ENCODE data around the gene SDHAF4. TPM values are rescaled to one million over a fixed set of nuclear protein-coding genes. Genes with fewer than 3 reads are reported as not detected.
A peak's percentile ranks its signal among the peaks of the same experiment; 100 is the strongest.
"Not testable (repeated sequence)": the region's sequence is repeated elsewhere in the genome, so short reads cannot be mapped to it uniquely, and the experiment has no call there.

The SDHAF4 gene
- total RNA-seq, 2 experiments from 2014 or later, result 13.3 to 13.9 TPM

- peak; percentile 11 for DNase-seq
- H3K27me3 Mint-ChIP-seq, result no peaks in the 10 kb centered on the region
- H3K4me1 Mint-ChIP-seq (ENCODE audit: low read depth), result no peaks in the 10 kb centered on the region
- ChIA-PET POLR2A (interaction anchor here (0.6 kb wide), 1 partner anchor 41 kb away, joined by 4 read pairs; no protein-coding TSS in a partner anchor), CTCF (no interaction called here)
- peaks cover 2% of the 10 kb centered on the region for H3K9me3 Mint-ChIP-seq
- intact Hi-C loops (cut with micrococcal nuclease), result no loop called here
- no peak overlapping the region for H3K4me3 Mint-ChIP-seq
- peaks cover 2% of the 10 kb centered on the region for H3K36me3 Mint-ChIP-seq
- no peak overlapping the region for H3K27ac Mint-ChIP-seq
These were observed 32.5 kb downstream of the SDHAF4 start for GRCh38 chr6:70599187-70599586.

GRCh38 chr6:70601014-70601413 is 34.3 kb downstream of the SDHAF4 start:
- Mint-ChIP-seq H3K27ac (no peak overlapping the region), H3K9me3 (peaks cover 7% of the 10 kb centered on the region), H3K27me3 (no peaks in the 10 kb centered on the region), H3K4me3 (no peak overlapping the region), H3K4me1 (ENCODE audit: low read depth) (no peaks in the 10 kb centered on the region), H3K36me3 (peaks cover 6% of the 10 kb centered on the region)
- no peak for DNase-seq
- intact Hi-C loops (cut with micrococcal nuclease), result no loop called here
- POLR2A ChIA-PET, result no interaction called here
- CTCF ChIA-PET, result no interaction called here

GRCh38 chr6:70604254-70604653 is 37.5 kb downstream of the SDHAF4 start:
- Mint-ChIP-seq H3K27ac (no peak overlapping the region), H3K4me3 (no peak overlapping the region), H3K4me1 (ENCODE audit: low read depth) (peaks cover 4% of the 10 kb centered on the region), H3K9me3 (peaks cover 9% of the 10 kb centered on the region), H3K27me3 (no peaks in the 10 kb centered on the region), H3K36me3 (peaks cover 8% of the 10 kb centered on the region)
- CTCF ChIA-PET, result no interaction called here
- no peak for DNase-seq
- POLR2A ChIA-PET, result no interaction called here
- intact Hi-C loops (cut with micrococcal nuclease), result no loop called here

GRCh38 chr6:70607371-70607770 is 40.6 kb downstream of the SDHAF4 start:
- H3K4me1 Mint-ChIP-seq (ENCODE audit: low read depth); H3K4me3 Mint-ChIP-seq; intact Hi-C loops (cut with micrococcal nuclease); POLR2A ChIA-PET; H3K9me3 Mint-ChIP-seq; DNase-seq; CTCF ChIA-PET; H3K36me3 Mint-ChIP-seq; H3K27ac Mint-ChIP-seq; H3K27me3 Mint-ChIP-seq: not testable (repeated sequence)

- POLR2A ChIA-PET; H3K27ac Mint-ChIP-seq; H3K27me3 Mint-ChIP-seq; DNase-seq; CTCF ChIA-PET; H3K4me1 Mint-ChIP-seq (ENCODE audit: low read depth); H3K36me3 Mint-ChIP-seq; H3K4me3 Mint-ChIP-seq; intact Hi-C loops (cut with micrococcal nuclease); H3K9me3 Mint-ChIP-seq: not testable (repeated sequence)
These were observed 42.5 kb downstream of the SDHAF4 start for GRCh38 chr6:70609181-70609580.

- H3K27me3 Mint-ChIP-seq, result no peaks in the 10 kb centered on the region
- H3K4me1 Mint-ChIP-seq (ENCODE audit: low read depth), result no peaks in the 10 kb centered on the region
- H3K4me3 Mint-ChIP-seq, result no peak overlapping the region
- H3K36me3 Mint-ChIP-seq, result no peaks in the 10 kb centered on the region
- DNase-seq, result no peak
- H3K27ac Mint-ChIP-seq, result no peak overlapping the region
- no peaks in the 10 kb centered on the region for H3K9me3 Mint-ChIP-seq
- ChIA-PET POLR2A (no interaction called here), CTCF (no interaction called here)
- intact Hi-C loops (cut with micrococcal nuclease), result no loop called here
These were observed 50.1 kb downstream of the SDHAF4 start for GRCh38 chr6:70616728-70617260.

- intact Hi-C loops (cut with micrococcal nuclease), result no loop called here
- no peak for DNase-seq
- POLR2A ChIA-PET, result no interaction called here
- CTCF ChIA-PET, result no interaction called here
- no peak overlapping the region for H3K27ac Mint-ChIP-seq
- no peaks in the 10 kb centered on the region for H3K36me3 Mint-ChIP-seq
- H3K27me3 Mint-ChIP-seq, result no peaks in the 10 kb centered on the region
- H3K9me3 Mint-ChIP-seq, result no peaks in the 10 kb centered on the region
- no peak overlapping the region for H3K4me3 Mint-ChIP-seq
- no peaks in the 10 kb centered on the region for H3K4me1 Mint-ChIP-seq (ENCODE audit: low read depth)
These were observed 54.0 kb downstream of the SDHAF4 start for GRCh38 chr6:70620746-70621145.

- H3K9me3 Mint-ChIP-seq, result no peaks in the 10 kb centered on the region
- no peaks in the 10 kb centered on the region for H3K4me1 Mint-ChIP-seq (ENCODE audit: low read depth)
- POLR2A ChIA-PET, result no interaction called here
- CTCF ChIA-PET, result no interaction called here
- no peaks in the 10 kb centered on the region for H3K36me3 Mint-ChIP-seq
- no peak overlapping the region for H3K4me3 Mint-ChIP-seq
- intact Hi-C loops (cut with micrococcal nuclease), result no loop called here
- no peak for DNase-seq
- H3K27me3 Mint-ChIP-seq, result no peaks in the 10 kb centered on the region
- H3K27ac Mint-ChIP-seq, result no peak overlapping the region
These were observed 55.7 kb downstream of the SDHAF4 start for GRCh38 chr6:70622461-70622860.

GRCh38 chr6:70625436-70625835 is 58.7 kb downstream of the SDHAF4 start:
- Mint-ChIP-seq H3K4me1 (ENCODE audit: low read depth) (no peaks in the 10 kb centered on the region), H3K9me3 (no peaks in the 10 kb centered on the region), H3K36me3 (no peaks in the 10 kb centered on the region), H3K27ac (no peak overlapping the region), H3K4me3 (no peak overlapping the region), H3K27me3 (no peaks in the 10 kb centered on the region)
- intact Hi-C loops (cut with micrococcal nuclease), result no loop called here
- ChIA-PET POLR2A (no interaction called here), CTCF (no interaction called here)
- no peak for DNase-seq

GRCh38 chr6:70627500-70628254 is 60.9 kb downstream of the SDHAF4 start:
- Mint-ChIP-seq H3K36me3 (no peaks in the 10 kb centered on the region), H3K4me3 (no peak overlapping the region), H3K27ac (no peak overlapping the region), H3K27me3 (no peaks in the 10 kb centered on the region), H3K9me3 (no peaks in the 10 kb centered on the region), H3K4me1 (ENCODE audit: low read depth) (no peaks in the 10 kb centered on the region)
- DNase-seq, result no peak
- intact Hi-C loops (cut with micrococcal nuclease), result no loop called here
- ChIA-PET POLR2A (no interaction called here), CTCF (no interaction called here)

- DNase-seq, result no peak
- Mint-ChIP-seq H3K4me3 (no peak overlapping the region), H3K27me3 (no peaks in the 10 kb centered on the region), H3K27ac (no peak overlapping the region), H3K4me1 (ENCODE audit: low read depth) (peaks cover 6% of the 10 kb centered on the region), H3K9me3 (no peaks in the 10 kb centered on the region), H3K36me3 (no peaks in the 10 kb centered on the region)
- intact Hi-C loops (cut with micrococcal nuclease), result no loop called here
- POLR2A ChIA-PET, result interaction anchor here (0.7 kb wide), 1 partner anchor 157 kb away, joined by 3 read pairs; no protein-coding TSS in a partner anchor
- CTCF ChIA-PET, result no interaction called here
These were observed 63.2 kb downstream of the SDHAF4 start for GRCh38 chr6:70629929-70630328.

GRCh38 chr6:70633870-70634269 is 67.1 kb downstream of the SDHAF4 start:
- peaks cover 6% of the 10 kb centered on the region for H3K4me1 Mint-ChIP-seq (ENCODE audit: low read depth)
- ChIA-PET POLR2A (no interaction called here), CTCF (no interaction called here)
- no peaks in the 10 kb centered on the region for H3K36me3 Mint-ChIP-seq
- H3K4me3 Mint-ChIP-seq, result no peak overlapping the region
- H3K9me3 Mint-ChIP-seq, result no peaks in the 10 kb centered on the region
- intact Hi-C loops (cut with micrococcal nuclease), result no loop called here
- no peaks in the 10 kb centered on the region for H3K27me3 Mint-ChIP-seq
- no peak overlapping the region for H3K27ac Mint-ChIP-seq
- no peak for DNase-seq

- Mint-ChIP-seq H3K4me1 (ENCODE audit: low read depth) (peaks cover 6% of the 10 kb centered on the region), H3K36me3 (no peaks in the 10 kb centered on the region), H3K27me3 (no peaks in the 10 kb centered on the region), H3K4me3 (no peak overlapping the region), H3K27ac (no peak overlapping the region), H3K9me3 (no peaks in the 10 kb centered on the region)
- DNase-seq, result no peak
- CTCF ChIA-PET, result interaction anchor here (0.6 kb wide), 1 partner anchor 377 kb away, joined by 3 read pairs; no protein-coding TSS in a partner anchor
- POLR2A ChIA-PET, result no interaction called here
- intact Hi-C loops (cut with micrococcal nuclease), result no loop called here
These were observed 69.9 kb downstream of the SDHAF4 start for GRCh38 chr6:70636596-70636995.

Measured in activated CD4-positive, alpha-beta memory T cell treated with anti-CD3 and anti-CD28 coated beads for 36 hours (primary cell).